Astrocyte of the spinal cord (primary cell): ENCODE data around the gene ICAM1.
"Not testable (repeated sequence)": the region's sequence is repeated elsewhere in the genome, so short reads cannot be mapped to it uniquely, and the experiment has no call there.

ENCODE experiments used
- DNase-seq: peaks from one replicate; pipeline ENCODE4 v3.0.0; 2011; ENCODE audit warnings: low read depth, low spot score
- H3K4me3 ChIP-seq: 2 replicates; pipeline ENCODE4 v1.5.1; 2011; ENCODE audit warnings: low read depth, mild to moderate bottlenecking, low read length, moderate library complexity
- in situ Hi-C: cut with HindIII; loops from 2 replicates; pipeline ENCODE4 v1.10.0; 2017; ENCODE audit warnings: low sequenced_read_pairs
- TF ChIP-seq, protein P1 (sequence below): IDR thresholded peaks from 2 replicates; pipeline ENCODE4 v1.5.1; 2012; ENCODE audit warnings: low read depth, mild to moderate bottlenecking, low read length, inconsistent platforms

Gene ICAM1

DNA sequence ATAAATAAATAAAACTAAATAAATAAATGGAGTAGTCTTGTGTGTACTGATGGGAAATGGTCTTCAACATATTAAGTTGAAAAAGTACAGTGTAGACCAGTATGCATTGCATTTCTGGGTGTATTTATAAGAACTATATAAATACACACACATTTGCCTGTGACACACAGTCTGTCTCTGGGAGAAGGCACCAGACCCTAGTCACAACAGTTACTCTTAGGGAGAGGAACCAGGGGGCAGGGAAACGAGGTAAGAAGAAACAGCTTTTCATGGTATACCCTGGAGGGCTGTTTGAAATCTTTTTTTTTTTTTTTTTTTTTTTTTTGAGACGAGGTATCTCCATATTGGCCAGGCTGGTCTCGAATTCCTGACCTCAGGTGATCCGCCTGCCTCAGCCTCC lies 37.0 kb upstream of the ICAM1 start:
- in situ Hi-C loops: no loop called here
- no peak overlapping the region for H3K4me3 ChIP-seq
- no peak for DNase-seq
- TF ChIP-seq, protein P1, sequence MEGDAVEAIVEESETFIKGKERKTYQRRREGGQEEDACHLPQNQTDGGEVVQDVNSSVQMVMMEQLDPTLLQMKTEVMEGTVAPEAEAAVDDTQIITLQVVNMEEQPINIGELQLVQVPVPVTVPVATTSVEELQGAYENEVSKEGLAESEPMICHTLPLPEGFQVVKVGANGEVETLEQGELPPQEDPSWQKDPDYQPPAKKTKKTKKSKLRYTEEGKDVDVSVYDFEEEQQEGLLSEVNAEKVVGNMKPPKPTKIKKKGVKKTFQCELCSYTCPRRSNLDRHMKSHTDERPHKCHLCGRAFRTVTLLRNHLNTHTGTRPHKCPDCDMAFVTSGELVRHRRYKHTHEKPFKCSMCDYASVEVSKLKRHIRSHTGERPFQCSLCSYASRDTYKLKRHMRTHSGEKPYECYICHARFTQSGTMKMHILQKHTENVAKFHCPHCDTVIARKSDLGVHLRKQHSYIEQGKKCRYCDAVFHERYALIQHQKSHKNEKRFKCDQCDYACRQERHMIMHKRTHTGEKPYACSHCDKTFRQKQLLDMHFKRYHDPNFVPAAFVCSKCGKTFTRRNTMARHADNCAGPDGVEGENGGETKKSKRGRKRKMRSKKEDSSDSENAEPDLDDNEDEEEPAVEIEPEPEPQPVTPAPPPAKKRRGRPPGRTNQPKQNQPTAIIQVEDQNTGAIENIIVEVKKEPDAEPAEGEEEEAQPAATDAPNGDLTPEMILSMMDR: no peak

DNA sequence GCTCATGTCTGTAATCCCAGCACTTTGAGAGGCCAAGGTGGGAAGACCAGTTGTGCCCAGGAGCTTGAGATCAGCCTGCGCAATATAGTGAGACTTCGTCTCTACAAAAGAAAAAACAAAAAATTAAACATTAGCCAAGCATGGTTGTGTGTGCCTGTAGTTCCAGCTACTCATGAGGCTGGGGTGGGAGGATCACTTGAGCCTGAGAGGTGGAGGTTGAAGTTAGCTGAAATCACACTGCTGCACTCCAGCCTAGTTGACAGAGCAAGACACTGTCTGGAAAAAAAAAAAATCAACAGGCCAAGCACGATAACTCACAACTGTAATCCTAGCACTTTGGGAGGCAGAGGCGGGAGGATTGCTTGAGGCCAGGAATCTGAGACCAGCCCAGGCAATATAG lies 35.9 kb upstream of the ICAM1 start:
- in situ Hi-C loops: no loop called here

GRCh38 chr19:10235409-10235808 lies 35.5 kb upstream of the ICAM1 start:
- in situ Hi-C loops, DNase-seq, H3K4me3 ChIP-seq: not testable (repeated sequence)

More for the DNA sequence above, 35.9 kb upstream of the ICAM1 start:
- no peak overlapping the region for H3K4me3 ChIP-seq
- TF ChIP-seq, protein P1: no peak
- DNase-seq: no peak

DNA sequence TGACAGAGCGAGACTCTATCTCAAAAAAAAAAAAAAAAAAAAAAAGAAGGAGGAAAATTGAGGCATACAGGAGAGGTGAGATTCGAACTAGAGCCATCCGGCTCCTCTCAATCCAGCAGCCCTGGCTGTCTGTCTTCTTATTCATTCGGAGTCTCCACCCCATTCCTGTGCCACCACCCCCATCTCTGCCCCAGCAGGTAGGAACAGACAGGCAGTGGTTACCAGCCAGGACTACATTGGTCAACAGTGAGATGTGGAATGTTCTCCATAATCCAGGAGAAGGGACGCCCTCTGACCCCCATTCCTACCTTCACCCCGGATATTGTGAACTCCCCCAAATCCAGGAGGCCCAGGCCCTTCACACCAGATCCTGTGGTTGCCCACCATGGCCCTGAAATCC lies 33.2 kb upstream of the ICAM1 start:
- TF ChIP-seq, protein P1: no peak
- no peak for DNase-seq
- in situ Hi-C loops: no loop called here
- H3K4me3 ChIP-seq: no peak overlapping the region

DNA sequence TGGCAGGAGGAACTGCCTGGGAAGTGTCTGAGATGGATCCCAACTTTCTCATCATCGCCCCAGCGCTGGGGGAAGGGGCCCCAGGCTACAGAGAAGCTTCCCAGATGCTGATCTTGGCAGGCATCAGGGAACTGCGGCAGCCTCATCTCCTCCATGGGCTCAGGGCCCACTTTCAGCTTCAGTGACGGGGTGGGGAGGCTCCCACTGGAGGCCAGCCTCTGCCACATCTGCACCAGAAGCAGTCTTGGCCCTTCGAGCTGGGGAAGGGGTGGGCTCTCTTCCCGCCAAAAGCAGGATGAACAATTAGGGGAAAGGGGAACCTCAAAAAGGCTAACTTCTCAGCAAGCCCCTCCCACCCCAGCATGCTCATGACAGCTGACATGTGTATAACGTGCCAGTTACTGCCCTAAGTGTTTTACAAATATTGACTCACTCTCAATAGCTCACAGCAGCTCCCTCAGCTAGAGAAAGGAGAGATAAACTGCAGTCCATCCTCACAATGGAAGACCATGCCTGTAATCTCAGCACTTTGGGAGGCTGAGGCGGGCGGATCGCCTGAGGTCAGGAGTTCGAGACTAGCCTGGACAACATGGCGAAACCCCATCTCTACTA lies 32.6 kb upstream of the ICAM1 start:
- H3K4me3 ChIP-seq: no peak overlapping the region
- DNase-seq: peak; percentile 25
- in situ Hi-C loops: no loop called here
- TF ChIP-seq, protein P1: no peak

- DNase-seq, in situ Hi-C loops, H3K4me3 ChIP-seq: not testable (repeated sequence)
These were observed 29.0 kb upstream of the ICAM1 start for GRCh38 chr19:10241826-10242449.

DNA sequence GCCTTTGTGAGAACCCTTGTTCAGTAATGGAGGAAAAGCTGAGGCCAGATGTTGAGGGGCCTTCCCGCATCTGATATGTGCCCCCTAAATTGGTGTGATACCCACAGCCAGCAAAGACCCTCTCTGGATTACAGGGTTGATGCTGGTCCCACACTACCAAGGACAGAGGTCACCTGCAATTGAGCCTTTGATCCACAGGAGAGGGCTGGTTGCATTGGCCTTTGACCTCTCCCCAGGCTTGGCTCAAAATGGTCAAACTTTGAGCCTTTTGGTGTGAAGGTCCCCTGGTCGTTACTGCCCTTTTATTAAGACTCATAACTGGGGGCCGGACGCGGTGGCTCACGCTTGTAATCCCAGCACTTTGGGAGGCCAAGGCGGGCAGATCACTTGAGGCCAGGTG lies 27.3 kb upstream of the ICAM1 start:
- no peak overlapping the region for H3K4me3 ChIP-seq
- in situ Hi-C loops: no loop called here
- no peak for DNase-seq
- TF ChIP-seq, protein P1: no peak
